OCI-LY7 (cell line): ENCODE data around the gene ASIP. TPM values are rescaled to one million over a fixed set of nuclear protein-coding genes. Genes with fewer than 3 reads are reported as not detected.
"Not testable (repeated sequence)": the region's sequence is repeated elsewhere in the genome, so short reads cannot be mapped to it uniquely, and the experiment has no call there.

Experiments used
- BruUV-seq: library from RNA; stranded (reverse); fragments of 400-500 nt; replicated peaks from 2 replicates; lab custom pipeline; 2021; lab: Mats Ljungman, UMichigan
- CTCF ChIA-PET: fragments of 300-600 bp; sonication (Branson Sonifier 250); formaldehyde crosslinking; loops from one replicate; lab custom pipeline; 2022; ENCODE audit warnings: antibody characterized with exemption; ENCODE audit not compliant: unreplicated experiment; lab: Charles Lee
- POLR2A ChIA-PET: fragments of 300-600 bp; sonication (Branson Sonifier 250); formaldehyde crosslinking; loops from one replicate; lab custom pipeline; 2022; ENCODE audit warnings: antibody characterized with exemption; lab: Charles Lee
- DNase-seq: peaks from one replicate; pipeline ENCODE4 v3.0.0-alpha.2; 2015; ENCODE audit warnings: low spot score
- H2AFZ ChIP-seq: fragments of 200-600 bp; sonication (generic), shearing (Covaris generic); 2 replicates; pipeline ENCODE4 v1.6.1; 2014; ENCODE audit warnings: mild to moderate bottlenecking, antibody characterized with exemption, low read length, moderate library complexity
- H3K27ac ChIP-seq: fragments of 200-600 bp; sonication (generic); 2 replicates; pipeline ENCODE4 v1.5.1; 2014; ENCODE audit warnings: mixed run types, low read depth, mild to moderate bottlenecking, moderate library complexity, low read length, inconsistent platforms; ENCODE audit not compliant: poor library complexity, severe bottlenecking
- H3K36me3 ChIP-seq: fragments of 200-600 bp; sonication (generic); 2 replicates; pipeline ENCODE4 v1.6.1; 2014; ENCODE audit warnings: mild to moderate bottlenecking, antibody characterized with exemption, low read length, moderate library complexity, mixed read lengths; ENCODE audit not compliant: insufficient read depth
- H3K4me1 ChIP-seq: fragments of 200-600 bp; sonication (generic); 2 replicates; pipeline ENCODE4 v1.5.1; 2014; ENCODE audit warnings: mild to moderate bottlenecking, low read length; ENCODE audit not compliant: insufficient read depth, poor library complexity, severe bottlenecking
- H3K4me2 ChIP-seq: fragments of 200-600 bp; sonication (generic); 2 replicates; pipeline ENCODE4 v1.6.1; 2014; ENCODE audit warnings: mild to moderate bottlenecking, low read length
- H3K4me3 ChIP-seq: fragments of 200-600 bp; sonication (generic); 2 replicates; pipeline ENCODE4 v1.5.1; 2014; ENCODE audit warnings: mild to moderate bottlenecking, low read depth, low read length; ENCODE audit not compliant: poor library complexity, severe bottlenecking
- H3K79me2 ChIP-seq: fragments of 200-600 bp; sonication (generic); 2 replicates; pipeline ENCODE4 v1.6.1; 2016; ENCODE audit warnings: low read depth, mild to moderate bottlenecking, low read length, moderate library complexity, mixed read lengths; ENCODE audit not compliant: insufficient read depth
- H3K9me2 ChIP-seq: fragments of 200-600 bp; sonication (generic); 2 replicates; pipeline ENCODE4 v1.6.1; 2016; ENCODE audit warnings: mild to moderate bottlenecking, low read length, mixed read lengths; ENCODE audit not compliant: insufficient read depth
- H3K9me3 ChIP-seq: fragments of 200-600 bp; sonication (generic); 2 replicates; pipeline ENCODE4 v1.6.1; 2014; ENCODE audit warnings: mild to moderate bottlenecking, mixed run types, low read length, mixed read lengths
- H4K20me1 ChIP-seq: fragments of 200-600 bp; sonication (generic); 2 replicates; pipeline ENCODE4 v1.6.1; 2014; ENCODE audit warnings: mild to moderate bottlenecking, antibody characterized with exemption, low read length, moderate library complexity, mixed read lengths; ENCODE audit not compliant: insufficient read depth
- EZH2phosphoT487 ChIP-seq: fragments of 200-600 bp; sonication (generic); IDR thresholded peaks from 2 replicates; pipeline ENCODE4 v1.6.1; 2018; ENCODE audit warnings: low read depth, borderline replicate concordance, mild to moderate bottlenecking, mixed run types, antibody characterized with exemption, low read length, moderate library complexity, mixed read lengths
- intact Hi-C: fragments of 100-400 bp; cut with micrococcal nuclease; formaldehyde crosslinking; loops from one replicate; pipeline ENCODE4 v1.10.0; 2022; ENCODE audit not compliant: unreplicated experiment
- total RNA-seq, 2 experiments: library from RNA; depleted of rRNA in 1 of 2; stranded (reverse); fragments of >200 nt in 1 of 2; shearing (Covaris generic) in 1 of 2; gene quantifications; 2 replicates each; pipeline ENCODE4 v1.2.3, GENCODE V29; 2014 to 2022
- TF ChIP-seq, protein P1 (sequence below): fragments of 200-600 bp; sonication (generic); conservative IDR thresholded peaks from 2 replicates; pipeline ENCODE4 v1.5.1; 2014; ENCODE audit warnings: mild to moderate bottlenecking, antibody characterized with exemption, low read length, moderate library complexity, mixed read lengths

Gene ASIP
- total RNA-seq, 2 experiments from 2014 or later = 0.32 to 0.82 TPM

DNA sequence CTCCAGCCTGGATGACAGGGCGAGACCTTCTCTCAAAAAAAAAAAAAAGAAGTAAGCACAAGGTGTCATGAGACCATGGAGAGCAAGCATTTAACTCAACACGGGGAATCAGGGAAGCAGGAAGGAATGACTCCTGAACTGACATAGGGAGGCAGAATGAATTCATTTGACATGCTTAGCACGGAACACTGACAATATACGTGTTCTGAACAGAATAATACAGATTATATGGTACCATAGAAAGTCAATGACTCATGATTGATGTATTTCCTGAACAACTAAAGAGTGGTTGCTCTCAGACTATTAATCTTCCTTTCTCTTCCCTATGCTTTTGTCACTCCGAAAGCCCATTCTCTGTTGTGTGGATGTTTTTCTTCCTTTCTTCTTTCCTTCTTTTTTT is 20.7 kb upstream of the ASIP start:
- H3K9me3 ChIP-seq = no peaks in the 10 kb centered on the region
- no peak overlapping the region for H3K4me2 ChIP-seq
- H2AFZ ChIP-seq = no peak overlapping the region
- ChIA-PET POLR2A (no interaction called here), CTCF (no interaction called here)
- H3K36me3 ChIP-seq = no peaks in the 10 kb centered on the region
- intact Hi-C loops = no loop called here
- no peak overlapping the region for H3K27ac ChIP-seq
- H3K4me3 ChIP-seq = no peak overlapping the region
- H3K79me2 ChIP-seq = no peaks in the 10 kb centered on the region
- BruUV-seq = no TSS peak
- H4K20me1 ChIP-seq = no peaks in the 10 kb centered on the region
- TF ChIP-seq, protein P1, sequence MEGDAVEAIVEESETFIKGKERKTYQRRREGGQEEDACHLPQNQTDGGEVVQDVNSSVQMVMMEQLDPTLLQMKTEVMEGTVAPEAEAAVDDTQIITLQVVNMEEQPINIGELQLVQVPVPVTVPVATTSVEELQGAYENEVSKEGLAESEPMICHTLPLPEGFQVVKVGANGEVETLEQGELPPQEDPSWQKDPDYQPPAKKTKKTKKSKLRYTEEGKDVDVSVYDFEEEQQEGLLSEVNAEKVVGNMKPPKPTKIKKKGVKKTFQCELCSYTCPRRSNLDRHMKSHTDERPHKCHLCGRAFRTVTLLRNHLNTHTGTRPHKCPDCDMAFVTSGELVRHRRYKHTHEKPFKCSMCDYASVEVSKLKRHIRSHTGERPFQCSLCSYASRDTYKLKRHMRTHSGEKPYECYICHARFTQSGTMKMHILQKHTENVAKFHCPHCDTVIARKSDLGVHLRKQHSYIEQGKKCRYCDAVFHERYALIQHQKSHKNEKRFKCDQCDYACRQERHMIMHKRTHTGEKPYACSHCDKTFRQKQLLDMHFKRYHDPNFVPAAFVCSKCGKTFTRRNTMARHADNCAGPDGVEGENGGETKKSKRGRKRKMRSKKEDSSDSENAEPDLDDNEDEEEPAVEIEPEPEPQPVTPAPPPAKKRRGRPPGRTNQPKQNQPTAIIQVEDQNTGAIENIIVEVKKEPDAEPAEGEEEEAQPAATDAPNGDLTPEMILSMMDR = no peak
- TF ChIP-seq EZH2phosphoT487 = no peak
- no peaks in the 10 kb centered on the region for H3K4me1 ChIP-seq
- no peak for DNase-seq
- no peaks in the 10 kb centered on the region for H3K9me2 ChIP-seq

DNA sequence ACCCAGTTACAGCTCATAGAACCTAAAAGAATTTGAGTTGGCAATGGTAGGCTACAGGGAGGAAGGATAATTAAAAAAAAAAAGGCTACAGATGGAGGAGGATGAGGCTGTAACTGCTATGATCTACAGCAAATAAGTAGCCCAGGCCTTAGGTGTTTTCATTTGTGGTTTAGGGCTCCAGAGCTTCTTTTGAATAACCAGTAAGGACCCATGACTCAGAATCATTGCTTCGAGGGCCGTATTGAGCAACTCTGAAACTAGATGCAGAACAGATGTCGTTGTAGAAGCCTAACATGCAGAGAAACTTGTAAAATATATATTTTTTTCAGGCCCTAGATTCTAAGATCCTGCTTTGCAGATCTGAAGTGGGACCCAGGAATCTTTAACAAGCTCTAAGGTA is 19.0 kb upstream of the ASIP start:
- H3K79me2 ChIP-seq = no peaks in the 10 kb centered on the region

DNA sequence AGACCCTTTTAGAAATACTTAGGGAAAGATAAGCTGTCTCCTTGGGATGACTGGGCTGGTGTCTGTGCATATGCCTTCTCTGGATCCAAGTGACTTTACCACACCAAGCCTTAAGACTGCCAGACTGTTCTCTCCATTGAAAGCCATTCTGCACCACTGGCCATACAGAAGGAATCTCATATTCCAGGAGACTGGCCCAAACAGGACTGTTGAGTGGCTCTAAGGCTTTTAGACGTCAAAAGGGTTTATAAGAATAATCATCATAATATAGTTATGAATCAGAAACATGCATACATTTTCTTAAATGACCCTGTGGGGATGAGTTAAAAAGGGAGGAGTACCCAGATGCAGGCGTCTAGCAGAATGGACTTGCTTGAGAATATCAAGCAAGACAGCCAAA is 17.0 kb upstream of the ASIP start:
- H3K36me3 ChIP-seq, DNase-seq, H3K4me1 ChIP-seq, H3K4me3 ChIP-seq, intact Hi-C loops, H2AFZ ChIP-seq, H3K27ac ChIP-seq, H3K9me3 ChIP-seq, H3K4me2 ChIP-seq, H3K79me2 ChIP-seq, BruUV-seq, POLR2A ChIA-PET, H3K9me2 ChIP-seq, H4K20me1 ChIP-seq, CTCF ChIA-PET: not testable (repeated sequence)

More for the DNA sequence above, 19.0 kb upstream of the ASIP start:
- H3K4me1 ChIP-seq = no peaks in the 10 kb centered on the region
- BruUV-seq = no TSS peak
- POLR2A ChIA-PET = no interaction called here
- H2AFZ ChIP-seq = no peak overlapping the region
- TF ChIP-seq, protein P1 = no peak
- TF ChIP-seq EZH2phosphoT487 = no peak
- no peak overlapping the region for H3K4me3 ChIP-seq
- H3K36me3 ChIP-seq = no peaks in the 10 kb centered on the region
- H3K9me2 ChIP-seq = no peaks in the 10 kb centered on the region
- H3K9me3 ChIP-seq = no peaks in the 10 kb centered on the region
- no peaks in the 10 kb centered on the region for H4K20me1 ChIP-seq
- DNase-seq = no peak
- H3K4me2 ChIP-seq = no peak overlapping the region
- CTCF ChIA-PET = interaction anchor here (0.6 kb wide), 1 partner anchor 90 kb away, joined by 3 read pairs; no protein-coding TSS in a partner anchor
- no peak overlapping the region for H3K27ac ChIP-seq
- intact Hi-C loops = no loop called here
